HG03039 (cell line): ENCODE data around the gene C2orf69.
"Not testable (repeated sequence)": the region's sequence is repeated elsewhere in the genome, so short reads cannot be mapped to it uniquely, and the experiment has no call there.

Experiments used
- ATAC-seq: cut with Tn5 transposase; IDR thresholded peaks from one replicate; pipeline ENCODE4 v1.9.1; 2021; ENCODE audit warnings: mild to moderate bottlenecking, moderate library complexity; ENCODE audit not compliant: unreplicated experiment

C2orf69 gene

DNA sequence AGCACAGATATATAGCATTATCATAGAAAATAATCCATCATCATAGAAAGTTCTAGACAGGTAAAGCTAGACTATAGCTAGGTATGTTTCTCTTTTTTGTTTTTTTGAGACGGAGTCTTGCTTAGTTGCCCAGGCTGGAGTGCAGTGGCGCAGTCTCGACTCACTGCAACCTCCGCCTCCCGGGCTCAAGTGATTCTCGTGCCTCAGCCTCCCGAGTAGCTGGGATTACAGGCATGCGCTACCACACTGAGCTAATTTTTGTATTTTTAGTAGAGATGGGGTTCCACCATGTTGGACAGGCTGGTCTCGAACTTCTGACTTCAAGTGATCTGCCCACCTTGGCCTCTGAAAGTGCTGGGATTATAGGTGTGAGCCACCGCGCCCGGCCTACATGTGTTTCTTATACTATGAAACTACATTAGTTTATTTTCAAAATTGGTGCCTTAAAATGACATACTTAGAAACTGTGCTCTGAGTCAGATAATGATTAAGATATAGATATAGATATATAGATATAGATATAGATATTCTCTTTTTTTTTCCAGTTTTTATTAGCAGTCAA lies 1.5 kb downstream of the C2orf69 start:
- not testable (repeated sequence) for ATAC-seq

DNA sequence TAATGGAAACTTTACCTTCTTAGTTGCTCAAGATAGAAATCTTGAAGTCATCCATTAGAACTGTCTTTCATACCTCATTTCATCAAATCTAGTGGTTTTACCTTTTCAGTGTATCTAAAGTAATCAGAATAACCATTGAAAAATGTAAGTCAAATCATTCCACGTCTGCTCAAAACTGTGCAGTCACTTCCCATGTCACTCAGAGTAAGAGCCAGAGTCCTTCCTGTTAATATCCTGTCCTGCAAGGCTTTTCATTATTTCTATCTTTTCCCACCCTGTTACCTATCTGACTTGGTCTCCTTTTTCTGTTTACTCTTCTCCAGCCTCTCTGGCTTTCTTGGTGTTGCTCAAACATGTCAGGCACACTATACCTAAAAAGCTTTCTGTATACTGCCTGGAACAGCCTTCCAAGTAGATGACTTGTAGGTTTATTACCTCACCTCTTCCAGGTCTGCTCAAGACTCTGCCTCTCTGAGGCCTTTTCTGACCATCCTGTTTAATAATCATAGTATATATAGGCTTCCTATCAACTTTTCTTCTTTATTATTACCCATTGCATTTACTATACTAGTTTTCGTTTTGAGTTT lies 3.4 kb downstream of the C2orf69 start:
- ATAC-seq, result no peak

DNA sequence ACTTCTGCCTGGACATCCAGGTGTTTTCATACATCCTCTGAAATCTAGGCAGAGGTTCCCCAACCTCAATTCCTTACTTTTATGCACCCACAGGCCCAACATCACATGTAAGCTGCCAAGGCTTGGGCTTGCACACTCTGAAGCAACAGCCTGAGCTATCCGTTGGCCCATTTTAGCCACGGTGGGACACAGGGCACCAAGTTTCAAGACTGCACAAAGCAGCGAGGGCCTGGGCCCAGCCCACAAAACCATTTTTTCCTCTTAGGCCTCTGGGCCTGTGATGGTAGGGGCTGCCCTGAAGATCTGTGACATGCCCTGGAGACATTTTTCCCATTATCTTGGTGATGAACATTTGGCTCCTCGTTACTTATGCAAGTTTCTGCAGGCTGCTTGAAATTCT lies 5.9 kb downstream of the C2orf69 start:
- no peak for ATAC-seq

DNA sequence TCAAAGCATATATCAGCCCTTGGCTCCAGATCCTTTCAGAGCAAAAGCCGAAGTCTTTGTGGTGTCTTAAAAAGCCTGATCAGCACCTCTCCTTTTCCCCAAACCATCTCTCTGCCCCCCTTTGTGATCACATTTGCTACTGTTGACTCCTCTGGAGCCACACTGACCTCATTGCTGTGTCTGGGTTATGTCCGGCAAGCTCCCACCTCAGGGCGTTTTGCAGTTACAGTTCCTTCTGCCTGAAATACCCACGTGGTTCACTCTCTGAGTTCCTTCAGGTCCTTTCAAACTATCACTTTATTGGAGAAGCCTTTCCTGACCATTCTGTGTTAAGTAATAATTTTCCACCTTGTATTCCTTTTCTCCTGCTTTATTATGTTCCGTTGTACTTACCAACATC lies 11.8 kb downstream of the C2orf69 start:
- no peak for ATAC-seq

DNA sequence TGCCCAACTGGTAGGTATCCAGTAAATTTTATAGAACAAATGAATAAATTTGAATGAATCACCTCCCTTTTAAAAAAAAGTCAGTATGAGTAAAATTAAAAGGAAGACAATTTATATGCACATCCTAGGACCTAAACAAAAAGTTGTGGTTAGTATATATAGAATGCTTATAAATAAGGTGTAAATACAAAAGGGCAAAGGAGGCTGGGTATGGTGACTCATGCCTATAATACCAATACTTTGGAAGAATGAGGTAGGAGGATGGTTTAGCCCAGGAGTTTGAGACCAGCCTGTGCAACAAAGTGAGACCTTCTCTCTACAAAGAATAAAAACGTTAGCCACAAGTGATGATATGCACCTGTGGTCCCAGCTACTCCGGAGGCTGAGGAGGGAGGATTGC lies 12.8 kb downstream of the C2orf69 start:
- ATAC-seq, result no peak

DNA sequence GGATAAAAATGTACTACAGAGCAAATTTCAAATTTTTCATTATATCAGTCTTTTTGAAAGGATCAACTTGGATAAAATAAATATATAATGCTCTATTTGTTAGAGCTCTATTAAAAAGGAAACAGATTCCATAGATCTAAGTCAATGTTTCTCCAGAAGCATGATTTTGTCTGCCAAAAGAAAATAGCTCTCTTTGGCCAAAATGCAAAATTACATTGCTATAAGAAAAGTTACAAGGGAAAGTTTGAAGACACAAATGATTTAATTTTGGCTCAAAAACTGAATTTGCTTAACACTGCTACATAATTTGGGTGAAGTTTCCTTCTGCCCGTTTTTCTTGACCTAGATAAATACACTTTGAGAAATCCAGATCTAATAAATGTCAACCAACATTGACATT lies 15.7 kb downstream of the C2orf69 start:
- no peak for ATAC-seq

DNA sequence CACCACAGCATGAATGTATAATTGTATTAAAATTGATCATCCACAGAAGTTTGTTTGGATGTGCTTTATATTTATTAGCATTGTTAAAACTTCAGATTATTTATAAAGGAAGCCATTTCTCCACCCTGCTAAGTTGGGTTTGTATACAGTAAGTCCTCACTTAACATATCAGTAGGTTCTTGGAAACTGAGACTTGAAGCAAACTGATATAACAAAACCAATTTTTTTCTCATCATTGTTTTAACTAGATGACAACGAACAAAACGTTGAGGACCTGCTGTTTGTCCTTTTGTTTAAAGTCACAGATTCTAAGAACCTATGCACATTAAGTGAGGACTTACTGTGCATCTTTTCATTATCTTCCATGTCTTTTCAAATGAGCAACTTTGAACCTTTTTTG lies 17.1 kb downstream of the C2orf69 start:
- no peak for ATAC-seq

DNA sequence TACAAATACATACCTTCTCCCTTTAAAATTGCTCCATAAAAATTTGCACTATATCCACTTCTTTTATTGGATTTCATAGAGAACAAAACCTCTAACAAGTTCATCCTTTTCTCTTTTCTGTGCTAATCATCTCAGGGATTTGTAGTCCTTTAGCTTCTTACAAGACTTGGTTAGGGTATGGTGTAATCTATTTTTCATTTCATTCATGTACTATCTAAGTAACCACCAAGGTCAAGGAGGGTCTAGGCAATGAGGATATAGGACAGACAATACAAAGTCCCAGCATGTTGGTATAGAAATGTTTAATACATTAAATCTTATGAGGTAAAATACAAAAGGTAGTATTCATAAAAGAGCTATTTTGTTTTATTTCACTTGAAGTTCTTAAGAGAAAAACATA lies 17.5 kb downstream of the C2orf69 start:
- ATAC-seq, result no peak

DNA sequence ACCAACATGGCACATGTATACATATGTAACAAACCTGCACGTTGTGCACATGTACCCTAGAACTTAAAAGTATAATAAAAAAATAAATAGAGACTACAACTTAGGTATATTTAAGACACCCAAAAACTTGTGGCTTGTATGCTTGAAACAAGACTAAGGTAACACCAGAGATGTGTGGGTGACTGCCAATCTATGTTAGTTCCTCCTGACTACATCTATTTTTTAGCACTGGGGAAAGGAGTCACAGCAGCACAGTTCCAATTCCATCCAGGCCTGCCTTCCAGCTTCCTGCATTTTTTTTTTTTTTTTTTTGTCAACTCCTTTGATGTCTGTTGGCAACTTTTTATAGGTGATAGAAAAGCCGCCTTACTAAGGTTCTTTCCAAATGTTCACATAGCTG lies 18.2 kb downstream of the C2orf69 start:
- ATAC-seq, result no peak

DNA sequence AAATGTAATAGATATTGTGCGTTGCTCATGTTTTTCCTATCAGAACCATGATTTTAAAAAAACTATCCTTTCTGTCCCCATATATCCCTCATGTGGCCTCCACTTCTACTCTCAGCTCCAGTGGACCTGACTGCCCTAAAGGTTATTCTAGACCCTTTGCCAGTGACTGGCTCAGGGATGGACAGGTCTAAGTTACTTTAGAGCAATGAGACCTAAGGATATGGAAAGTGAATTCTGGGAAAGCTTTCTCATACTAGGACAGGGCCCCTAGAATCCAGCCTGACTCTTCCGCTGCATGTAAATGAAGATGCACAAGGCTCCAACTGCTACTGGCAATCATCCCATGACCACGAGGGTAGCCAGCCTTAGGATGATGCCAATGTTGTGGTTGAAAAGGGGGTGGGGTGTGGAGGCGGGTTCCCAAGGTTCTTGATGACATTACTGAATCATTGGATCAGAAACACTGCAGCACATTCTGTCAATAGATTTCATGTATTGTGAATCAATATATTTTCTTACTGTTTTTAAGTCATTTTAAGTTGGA lies 21.3 kb downstream of the C2orf69 start:
- no peak for ATAC-seq

DNA sequence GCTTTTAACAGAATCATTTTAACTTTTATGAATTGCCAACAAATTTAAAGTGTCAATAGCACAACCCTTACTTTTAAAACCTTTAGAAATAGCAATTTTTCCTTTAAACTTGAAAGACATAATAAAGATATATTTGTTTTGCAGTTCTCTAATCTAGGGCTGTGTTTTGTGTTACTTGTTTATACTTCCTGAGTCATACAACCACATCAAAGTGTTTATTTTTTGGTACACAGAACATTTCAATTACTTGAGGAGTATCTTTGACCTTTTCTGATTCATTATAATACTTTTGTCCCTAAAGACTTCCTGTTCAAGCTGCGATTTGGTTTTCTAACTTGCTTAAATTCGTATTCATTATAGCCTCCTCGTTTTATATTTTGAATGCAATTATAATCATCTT lies 22.4 kb downstream of the C2orf69 start:
- ATAC-seq, result no peak

DNA sequence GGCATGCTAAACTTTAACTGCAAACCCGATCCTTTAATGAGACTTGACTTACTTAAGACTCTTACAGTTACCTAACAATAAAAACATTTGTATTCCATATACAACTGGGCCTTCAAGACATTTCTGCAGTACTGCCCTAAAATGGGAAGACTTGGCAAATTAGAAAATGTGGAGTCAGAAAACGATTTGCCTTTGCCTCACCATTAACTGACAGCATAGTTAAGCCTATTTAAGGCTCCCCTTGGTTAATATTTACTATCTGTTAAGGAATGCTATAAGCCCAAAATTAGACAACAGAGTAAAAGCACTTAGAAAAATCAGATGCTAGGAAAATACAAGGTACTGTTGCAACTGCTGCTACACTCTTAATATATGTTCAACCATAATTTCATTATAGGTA lies 25.5 kb downstream of the C2orf69 start:
- no peak for ATAC-seq

DNA sequence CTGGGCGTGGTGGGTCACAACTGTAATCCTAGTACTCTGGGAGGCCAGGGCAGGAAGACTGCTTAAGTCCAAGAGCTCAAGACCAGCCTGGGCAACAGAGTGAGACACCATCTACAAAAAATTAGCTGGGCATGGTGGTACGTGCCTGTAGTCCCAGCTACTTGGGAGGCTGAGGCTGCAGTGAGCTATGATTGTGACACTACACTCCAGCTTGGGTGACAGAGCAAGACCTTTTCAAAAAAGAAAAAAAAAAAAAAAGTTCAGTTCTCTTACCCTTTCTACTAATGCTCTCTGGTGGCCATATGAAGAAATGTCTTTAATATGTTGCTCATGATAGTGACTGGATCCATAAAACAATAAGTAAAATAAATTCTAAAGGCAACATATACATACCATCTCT lies 29.3 kb downstream of the C2orf69 start:
- ATAC-seq, result no peak

DNA sequence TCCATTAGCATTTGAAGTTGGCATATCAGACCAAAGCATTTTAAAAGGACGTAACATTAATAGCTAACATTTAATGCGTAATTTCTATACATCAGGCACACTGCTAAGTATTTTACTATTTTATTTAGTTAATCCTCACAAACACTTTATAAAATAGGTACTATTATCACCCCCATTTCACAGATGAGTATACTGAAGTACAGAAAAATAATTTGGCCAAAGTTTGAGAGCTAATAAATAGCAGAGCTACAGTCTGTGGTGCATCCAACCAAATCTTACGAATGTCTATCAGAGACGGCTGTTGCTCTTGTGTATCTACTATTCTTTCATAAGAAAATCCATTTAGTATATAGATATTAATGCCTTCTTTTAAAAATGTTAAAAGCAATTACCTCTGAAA lies 32.3 kb downstream of the C2orf69 start:
- ATAC-seq, result no peak

DNA sequence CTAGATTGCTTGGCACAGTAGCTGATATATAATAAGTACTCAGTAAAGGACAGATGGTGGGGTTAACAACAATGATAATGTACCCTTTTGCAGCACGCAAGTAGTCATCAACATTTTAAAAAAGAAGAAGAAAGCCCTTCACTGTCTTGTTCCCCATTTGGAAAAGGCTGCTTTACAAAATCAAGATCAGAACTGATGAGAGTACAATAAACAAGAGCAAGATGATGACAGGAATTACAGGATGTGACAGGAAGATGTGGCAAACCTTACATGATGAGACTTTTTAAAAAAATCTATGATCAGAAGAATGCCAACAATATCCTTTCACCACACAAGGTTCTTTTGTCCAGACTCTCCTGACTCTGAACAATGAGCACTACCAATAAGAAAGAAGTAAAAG lies 35.1 kb downstream of the C2orf69 start:
- ATAC-seq, result no peak

DNA sequence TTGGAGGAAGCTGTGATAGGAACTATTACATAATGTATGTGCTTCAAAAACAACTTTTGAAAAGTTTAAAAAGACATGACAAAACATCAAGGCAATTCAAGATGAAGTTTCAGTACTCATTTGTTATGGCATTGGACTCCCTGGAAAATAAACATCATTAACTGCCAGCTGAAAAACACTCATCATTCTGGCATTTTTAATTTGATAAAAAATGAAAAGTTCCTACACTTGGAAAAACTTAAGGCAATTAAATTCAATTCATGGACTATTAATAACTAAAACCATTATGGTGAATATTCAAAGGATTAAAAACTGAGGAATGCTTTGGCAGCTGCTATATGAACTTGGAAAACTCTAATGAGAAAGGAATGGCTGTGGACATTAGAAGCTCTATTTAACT lies 35.7 kb downstream of the C2orf69 start:
- ATAC-seq, result no peak

DNA sequence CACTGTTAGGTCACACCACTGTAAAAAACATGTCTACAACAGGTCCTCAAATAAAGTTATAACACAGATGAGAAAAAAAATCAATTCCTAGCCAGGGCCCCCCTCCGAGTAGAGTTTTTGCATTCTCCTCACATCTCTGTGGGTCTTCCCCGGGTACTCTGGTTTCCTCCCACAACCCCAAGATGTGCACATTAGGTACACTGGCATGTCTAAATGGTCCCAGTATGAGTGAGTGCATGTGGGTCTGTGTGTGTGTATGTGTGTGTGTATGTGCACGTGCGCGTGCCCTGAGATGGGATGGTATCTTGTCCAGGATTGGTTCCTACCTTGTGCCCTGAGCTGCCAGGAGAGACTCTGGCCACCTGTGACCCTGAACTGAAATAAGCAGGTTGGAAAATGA lies 39.3 kb downstream of the C2orf69 start:
- no peak for ATAC-seq

DNA sequence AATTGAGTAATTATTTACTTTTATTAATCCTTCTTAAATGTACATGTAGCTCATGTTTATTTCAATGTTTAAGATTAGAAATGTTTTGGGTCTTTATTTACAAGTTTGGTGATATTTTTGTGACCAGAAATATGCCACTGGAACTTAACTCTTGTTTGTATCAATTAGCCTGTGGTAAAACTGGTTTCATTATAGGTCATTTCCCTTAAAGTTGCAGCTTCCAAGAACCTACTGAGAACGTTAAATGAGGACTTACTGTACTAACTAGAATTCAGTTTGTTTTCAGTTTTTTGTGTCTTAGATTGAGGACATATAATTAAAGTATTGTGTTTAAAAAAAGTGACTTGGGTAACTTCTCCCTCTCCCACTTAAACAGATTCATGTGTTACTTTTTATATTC lies 39.9 kb downstream of the C2orf69 start:
- no peak for ATAC-seq

DNA sequence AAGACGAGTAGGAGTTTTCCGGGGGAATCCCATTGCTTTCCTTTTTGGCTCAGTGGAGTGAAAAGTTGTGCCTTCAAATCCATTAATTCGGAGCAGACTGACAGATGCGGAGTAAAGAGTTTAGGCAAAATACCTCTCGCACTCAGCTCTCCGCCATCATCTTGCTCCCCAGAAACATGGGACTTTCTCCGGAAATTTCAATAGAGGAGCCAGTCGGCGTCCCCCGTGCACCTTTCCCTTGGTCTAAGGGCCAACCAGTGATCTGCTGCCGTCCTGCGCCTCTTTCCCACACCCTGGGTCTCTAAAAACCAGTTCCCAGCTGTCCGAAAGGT lies 43.9 kb downstream of the C2orf69 start:
- ATAC-seq, result peak; percentile 49

DNA sequence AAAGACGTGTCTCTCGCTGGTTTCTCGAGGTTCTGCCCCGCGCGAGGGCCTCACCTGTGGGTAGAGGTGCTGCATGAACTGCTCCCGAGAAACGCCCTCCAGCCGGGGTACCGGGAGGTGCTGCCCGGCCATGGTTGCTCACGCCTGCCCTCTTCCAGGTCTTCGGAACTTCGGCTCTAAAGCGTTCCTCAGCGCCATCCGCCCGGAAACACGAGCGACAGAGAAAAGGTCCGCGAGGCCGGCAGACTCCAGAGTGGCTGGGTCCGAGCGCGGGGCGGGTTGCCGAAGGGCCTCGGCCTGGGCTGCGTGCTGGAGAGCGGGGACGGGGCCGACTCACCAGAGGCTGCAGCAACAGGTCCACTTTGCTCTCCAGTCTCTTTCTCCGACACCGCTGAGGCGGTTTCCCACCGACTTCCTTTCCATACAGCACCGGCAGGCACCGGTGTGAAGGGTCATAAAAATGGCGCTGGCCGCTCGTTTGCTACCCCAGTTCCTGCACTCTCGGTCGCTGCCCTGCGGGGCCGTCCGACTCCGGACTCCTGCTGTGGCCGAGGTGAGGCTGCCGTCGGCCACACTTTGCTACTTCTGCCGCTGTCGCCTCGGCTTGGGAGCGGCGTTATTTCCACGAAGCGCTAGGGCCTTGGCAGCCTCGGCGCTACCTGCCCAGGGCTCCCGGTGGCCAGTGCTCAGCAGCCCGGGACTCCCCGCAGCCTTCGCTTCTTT lies 44.4 kb downstream of the C2orf69 start, which contains the start of the genes MAIP1 and TYW5:
Gene MAIP1, plus strand, starts transcription at position 244 of the 723 bp plus-strand sequence. Its CDS starts 217 bp downstream, at position 461.
Gene TYW5, minus strand, starts transcription at position 153 of the 723 bp plus-strand sequence. Its CDS starts 21 bp downstream, at position 132.
- ATAC-seq, result peak; percentile 85

DNA sequence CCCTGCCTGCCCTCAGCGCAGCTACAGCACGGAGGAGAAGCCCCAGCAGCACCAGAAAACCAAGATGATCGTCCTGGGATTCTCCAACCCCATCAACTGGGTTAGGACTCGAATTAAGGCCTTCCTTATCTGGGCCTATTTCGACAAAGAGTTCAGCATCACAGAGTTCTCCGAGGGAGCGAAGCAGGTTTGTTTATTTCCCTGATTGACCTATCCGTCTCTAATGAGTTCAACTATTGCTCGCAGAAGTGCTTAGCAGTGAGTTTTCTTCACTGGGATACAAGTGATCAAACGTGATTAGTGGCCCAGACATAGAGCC lies 44.9 kb downstream of the C2orf69 start:
- no peak for ATAC-seq

DNA sequence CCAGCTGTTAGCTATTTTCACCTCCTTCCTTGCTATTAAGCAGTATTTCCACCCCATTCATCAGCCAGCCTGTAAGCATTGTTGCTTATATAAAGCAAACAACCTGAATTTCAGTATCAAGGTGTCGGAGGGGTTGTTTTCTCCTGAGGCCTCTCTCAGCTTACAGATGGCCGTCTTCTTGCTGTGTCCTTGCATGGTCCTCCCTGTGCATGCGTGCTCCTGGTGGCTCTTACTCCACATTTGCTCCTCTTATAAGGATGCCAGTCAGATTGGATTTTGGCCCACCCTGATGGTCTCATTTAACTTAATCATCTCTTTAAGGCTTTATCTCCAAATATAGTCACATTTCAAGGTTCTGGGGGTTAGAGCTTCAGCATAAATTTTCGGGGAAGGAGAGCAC lies 46.9 kb downstream of the C2orf69 start:
- no peak for ATAC-seq
